ENCODE data around the gene PREX1. TPM values are rescaled to one million over a fixed set of nuclear protein-coding genes. Genes with fewer than 3 reads are reported as not detected.

Gene PREX1
- polyA plus RNA-seq, 1 of the 3 experiments (the other 2 are of a cell fraction): 5.3 TPM

DNA sequence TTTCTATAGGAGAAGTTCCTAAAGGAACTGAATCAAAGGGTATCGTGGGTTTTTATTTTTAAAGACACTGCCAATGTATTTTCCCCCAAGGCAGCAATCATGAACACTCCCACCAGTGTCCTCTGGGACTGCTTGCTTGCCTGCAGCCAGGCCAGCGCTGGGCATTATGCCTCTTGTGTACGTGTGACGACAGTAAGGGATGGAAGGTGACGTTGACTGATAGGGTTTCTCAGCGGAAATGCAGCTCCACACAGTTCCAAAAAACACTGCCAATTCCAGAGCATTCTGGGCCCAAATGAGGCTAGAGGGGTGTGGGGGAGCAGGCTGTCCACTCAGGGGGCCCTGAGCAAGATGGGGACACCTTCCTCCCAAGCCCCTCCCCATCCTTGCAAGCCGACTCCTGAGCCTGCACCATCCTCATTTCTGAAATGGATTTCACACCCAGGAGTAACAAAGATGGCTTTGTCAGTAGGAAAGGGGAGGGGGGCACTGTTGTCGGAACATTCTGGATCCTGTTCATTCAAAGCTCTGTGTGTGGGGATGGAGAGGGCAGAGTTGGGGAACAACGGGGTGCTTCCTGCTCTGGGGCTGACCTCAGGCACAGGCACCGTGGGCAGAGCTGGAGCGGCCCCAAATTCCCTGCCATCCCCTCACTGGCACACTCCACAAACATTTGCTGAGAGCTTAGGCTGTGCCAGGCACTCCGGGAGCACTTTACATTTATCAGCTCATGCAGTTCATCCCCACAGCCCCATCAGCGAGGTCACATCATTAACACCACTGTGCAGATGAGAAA is 20.0 kb downstream of the PREX1 start:
- Histone ChIP-seq H3K4me3 (ENCODE audit: low read depth in 2 of 2, low read length in 1 of 2) (no peak overlapping the region), H4K20me1 (ENCODE audit: insufficient read depth) (no peaks in the 10 kb centered on the region), H3K4me1 (ENCODE audit: control insufficient read depth in 1 of 2, insufficient read depth in 2 of 2, low read depth in 1 of 2, low read length in 1 of 2) (no peaks in the 10 kb centered on the region), H3F3A (replicated peaks; ENCODE audit: insufficient read depth) (no peaks in the 10 kb centered on the region), H2AFZ (ENCODE audit: low read depth) (no peak overlapping the region), H3K9me2 (no peaks in the 10 kb centered on the region), H3K27me3 (ENCODE audit: insufficient read depth) (no peaks in the 10 kb centered on the region), H3K4me2 (no peak overlapping the region), H3K27ac (ENCODE audit: low read depth in 2 of 2, low read length in 1 of 2) (no peak overlapping the region), H3K9me3 (no peaks in the 10 kb centered on the region), H3K9ac (no peak overlapping the region), H3K36me3 (replicated peaks in 1 of 2; ENCODE audit: control insufficient read depth in 1 of 2, insufficient read depth in 2 of 2, low read length in 1 of 2) (no peaks in the 10 kb centered on the region), H3K79me2 (ENCODE audit: insufficient read depth) (no peaks in the 10 kb centered on the region)
- TF ChIP-seq, protein P1, sequence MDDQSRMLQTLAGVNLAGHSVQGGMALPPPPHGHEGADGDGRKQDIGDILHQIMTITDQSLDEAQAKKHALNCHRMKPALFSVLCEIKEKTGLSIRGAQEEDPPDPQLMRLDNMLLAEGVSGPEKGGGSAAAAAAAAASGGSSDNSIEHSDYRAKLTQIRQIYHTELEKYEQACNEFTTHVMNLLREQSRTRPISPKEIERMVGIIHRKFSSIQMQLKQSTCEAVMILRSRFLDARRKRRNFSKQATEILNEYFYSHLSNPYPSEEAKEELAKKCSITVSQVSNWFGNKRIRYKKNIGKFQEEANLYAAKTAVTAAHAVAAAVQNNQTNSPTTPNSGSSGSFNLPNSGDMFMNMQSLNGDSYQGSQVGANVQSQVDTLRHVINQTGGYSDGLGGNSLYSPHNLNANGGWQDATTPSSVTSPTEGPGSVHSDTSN (IDR thresholded peaks at IDR 0.05): no peak
- CTCF ChIA-PET: interaction anchor here (1.3 to 2.3 kb wide), 2 partner anchors 12 to 150 kb away, joined by 8 to 9 read pairs; no protein-coding TSS in a partner anchor
- DNase-seq: no peak
- POLR2A ChIA-PET: no interaction called here
- 77% methylated on average over 12 of the region's 13 CpGs for WGBS (ENCODE audit: low lambda C conversion rate)

DNA sequence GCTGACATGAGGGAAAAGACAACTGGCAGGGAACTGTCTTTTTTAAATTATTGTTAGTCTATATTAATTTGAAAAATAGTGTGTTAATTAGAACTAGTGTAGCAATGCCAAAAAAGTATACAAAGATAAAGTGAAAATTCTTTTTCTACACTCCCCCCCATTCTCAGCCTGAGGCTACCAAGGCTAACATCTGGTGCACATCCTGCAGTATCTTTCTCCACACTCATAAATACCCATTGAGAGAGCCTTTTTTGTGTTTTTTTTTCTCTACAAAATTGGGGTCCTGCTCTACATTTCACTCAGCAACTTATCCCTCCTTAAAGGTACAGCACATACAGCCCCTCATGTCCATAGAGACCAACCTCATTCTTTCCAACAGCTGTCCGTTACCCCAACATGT is 20.7 kb downstream of the PREX1 start:
- Histone ChIP-seq H3K27me3 (ENCODE audit: insufficient read depth) (no peaks in the 10 kb centered on the region), H3K79me2 (ENCODE audit: insufficient read depth) (no peaks in the 10 kb centered on the region), H3K4me2 (no peak overlapping the region), H3K9me3 (no peaks in the 10 kb centered on the region), H3K4me3 (ENCODE audit: low read depth in 2 of 2, low read length in 1 of 2) (no peak overlapping the region), H4K20me1 (ENCODE audit: insufficient read depth) (no peaks in the 10 kb centered on the region), H3K9me2 (no peaks in the 10 kb centered on the region), H3K27ac (ENCODE audit: low read depth in 2 of 2, low read length in 1 of 2) (no peak overlapping the region), H3K36me3 (replicated peaks in 1 of 2; ENCODE audit: control insufficient read depth in 1 of 2, insufficient read depth in 2 of 2, low read length in 1 of 2) (no peaks in the 10 kb centered on the region), H3K4me1 (ENCODE audit: control insufficient read depth in 1 of 2, insufficient read depth in 2 of 2, low read depth in 1 of 2, low read length in 1 of 2) (no peaks in the 10 kb centered on the region), H2AFZ (ENCODE audit: low read depth) (no peak overlapping the region), H3F3A (replicated peaks; ENCODE audit: insufficient read depth) (no peaks in the 10 kb centered on the region), H3K9ac (no peak overlapping the region)
- DNase-seq: no peak
- TF ChIP-seq SIN3A (IDR thresholded peaks at IDR 0.05; ENCODE audit: borderline replicate concordance, low read depth, low read length): no peak
- TF ChIP-seq SMC3 (IDR thresholded peaks at IDR 0.05; ENCODE audit: low read depth, low read length): no peak
- TF ChIP-seq TCF12 (IDR thresholded peaks at IDR 0.05): no peak
- no peak for TF ChIP-seq TAF1 (IDR thresholded peaks at IDR 0.05; ENCODE audit: borderline replicate concordance, low read depth, low read length)
- TF ChIP-seq NRF1 (IDR thresholded peaks at IDR 0.05; ENCODE audit: low read depth, low read length): no peak
- no peak for TF ChIP-seq GATA2 (CRISPR knock-in tag; IDR thresholded peaks at IDR 0.05)
- 75% methylated on average over 1 of the region's 1 CpG for WGBS (ENCODE audit: low lambda C conversion rate)
- CTCF ChIA-PET: no interaction called here
- POLR2A ChIA-PET: no interaction called here

DNA sequence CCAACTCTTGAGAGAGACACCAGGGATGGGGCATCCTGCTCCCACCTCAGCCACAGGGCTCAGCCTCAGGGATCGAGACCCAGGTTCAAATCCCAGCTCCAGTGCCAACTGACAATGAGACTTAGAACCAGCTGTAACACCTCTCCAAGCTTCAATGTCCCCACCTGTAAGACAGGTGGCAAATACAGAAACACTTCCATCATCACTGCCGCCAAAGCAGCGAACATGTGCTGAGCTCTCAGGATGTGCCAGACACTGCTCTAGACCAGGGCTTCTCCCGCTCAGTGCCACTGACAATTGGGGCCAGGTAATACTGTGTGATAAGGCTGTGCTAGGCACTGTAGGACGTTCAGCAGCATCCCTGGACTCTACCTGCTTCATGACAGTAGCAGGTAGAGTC is 22.1 kb downstream of the PREX1 start:
- Histone ChIP-seq H4K20me1 (ENCODE audit: insufficient read depth) (no peaks in the 10 kb centered on the region), H3K36me3 (replicated peaks in 1 of 2; ENCODE audit: control insufficient read depth in 1 of 2, insufficient read depth in 2 of 2, low read length in 1 of 2) (no peaks in the 10 kb centered on the region), H3K9me3 (no peaks in the 10 kb centered on the region), H3K9me2 (no peaks in the 10 kb centered on the region), H3K27me3 (ENCODE audit: insufficient read depth) (no peaks in the 10 kb centered on the region), H3K9ac (no peak overlapping the region), H3K4me3 (ENCODE audit: low read depth in 2 of 2, low read length in 1 of 2) (no peak overlapping the region), H3K27ac (ENCODE audit: low read depth in 2 of 2, low read length in 1 of 2) (no peak overlapping the region), H3K79me2 (ENCODE audit: insufficient read depth) (no peaks in the 10 kb centered on the region), H3F3A (replicated peaks; ENCODE audit: insufficient read depth) (no peaks in the 10 kb centered on the region), H2AFZ (ENCODE audit: low read depth) (no peak overlapping the region), H3K4me1 (ENCODE audit: control insufficient read depth in 1 of 2, insufficient read depth in 2 of 2, low read depth in 1 of 2, low read length in 1 of 2) (no peaks in the 10 kb centered on the region), H3K4me2 (no peak overlapping the region)
- WGBS (ENCODE audit: low lambda C conversion rate): 60% methylated on average over 4 of the region's 5 CpGs
- ChIA-PET POLR2A (no interaction called here), CTCF (interaction anchor here (1.0 to 1.4 kb wide), 2 partner anchors 99 to 185 kb away, joined by 3 read pairs; no protein-coding TSS in a partner anchor)
- no peak for DNase-seq
- TF ChIP-seq, protein P2, sequence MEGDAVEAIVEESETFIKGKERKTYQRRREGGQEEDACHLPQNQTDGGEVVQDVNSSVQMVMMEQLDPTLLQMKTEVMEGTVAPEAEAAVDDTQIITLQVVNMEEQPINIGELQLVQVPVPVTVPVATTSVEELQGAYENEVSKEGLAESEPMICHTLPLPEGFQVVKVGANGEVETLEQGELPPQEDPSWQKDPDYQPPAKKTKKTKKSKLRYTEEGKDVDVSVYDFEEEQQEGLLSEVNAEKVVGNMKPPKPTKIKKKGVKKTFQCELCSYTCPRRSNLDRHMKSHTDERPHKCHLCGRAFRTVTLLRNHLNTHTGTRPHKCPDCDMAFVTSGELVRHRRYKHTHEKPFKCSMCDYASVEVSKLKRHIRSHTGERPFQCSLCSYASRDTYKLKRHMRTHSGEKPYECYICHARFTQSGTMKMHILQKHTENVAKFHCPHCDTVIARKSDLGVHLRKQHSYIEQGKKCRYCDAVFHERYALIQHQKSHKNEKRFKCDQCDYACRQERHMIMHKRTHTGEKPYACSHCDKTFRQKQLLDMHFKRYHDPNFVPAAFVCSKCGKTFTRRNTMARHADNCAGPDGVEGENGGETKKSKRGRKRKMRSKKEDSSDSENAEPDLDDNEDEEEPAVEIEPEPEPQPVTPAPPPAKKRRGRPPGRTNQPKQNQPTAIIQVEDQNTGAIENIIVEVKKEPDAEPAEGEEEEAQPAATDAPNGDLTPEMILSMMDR (IDR thresholded peaks at IDR 0.05): no peak
- no peak for TF ChIP-seq RFX5 (IDR thresholded peaks at IDR 0.05; ENCODE audit: low read length)
- TF ChIP-seq SMC3 (IDR thresholded peaks at IDR 0.05; ENCODE audit: low read depth, low read length): no peak
- TF ChIP-seq, protein P3, sequence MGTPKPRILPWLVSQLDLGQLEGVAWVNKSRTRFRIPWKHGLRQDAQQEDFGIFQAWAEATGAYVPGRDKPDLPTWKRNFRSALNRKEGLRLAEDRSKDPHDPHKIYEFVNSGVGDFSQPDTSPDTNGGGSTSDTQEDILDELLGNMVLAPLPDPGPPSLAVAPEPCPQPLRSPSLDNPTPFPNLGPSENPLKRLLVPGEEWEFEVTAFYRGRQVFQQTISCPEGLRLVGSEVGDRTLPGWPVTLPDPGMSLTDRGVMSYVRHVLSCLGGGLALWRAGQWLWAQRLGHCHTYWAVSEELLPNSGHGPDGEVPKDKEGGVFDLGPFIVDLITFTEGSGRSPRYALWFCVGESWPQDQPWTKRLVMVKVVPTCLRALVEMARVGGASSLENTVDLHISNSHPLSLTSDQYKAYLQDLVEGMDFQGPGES (IDR thresholded peaks at IDR 0.05; ENCODE audit: low read depth, low read length): no peak
- no peak for TF ChIP-seq CHD2 (IDR thresholded peaks at IDR 0.05; ENCODE audit: low read length, partially characterized antibody)
- no peak for TF ChIP-seq JUND (IDR thresholded peaks at IDR 0.05)
- TF ChIP-seq TEAD4 (IDR thresholded peaks at IDR 0.05; ENCODE audit: borderline replicate concordance, insufficient read depth): no peak
- no peak for TF ChIP-seq RXRA (IDR thresholded peaks at IDR 0.05; ENCODE audit: borderline replicate concordance, low read depth)
- TF ChIP-seq, protein P4, sequence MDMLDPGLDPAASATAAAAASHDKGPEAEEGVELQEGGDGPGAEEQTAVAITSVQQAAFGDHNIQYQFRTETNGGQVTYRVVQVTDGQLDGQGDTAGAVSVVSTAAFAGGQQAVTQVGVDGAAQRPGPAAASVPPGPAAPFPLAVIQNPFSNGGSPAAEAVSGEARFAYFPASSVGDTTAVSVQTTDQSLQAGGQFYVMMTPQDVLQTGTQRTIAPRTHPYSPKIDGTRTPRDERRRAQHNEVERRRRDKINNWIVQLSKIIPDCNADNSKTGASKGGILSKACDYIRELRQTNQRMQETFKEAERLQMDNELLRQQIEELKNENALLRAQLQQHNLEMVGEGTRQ (IDR thresholded peaks at IDR 0.05; ENCODE audit: borderline replicate concordance, low read depth, low read length): no peak
- TF ChIP-seq YY1 (IDR thresholded peaks at IDR 0.05; ENCODE audit: low read depth): no peak
- no peak for TF ChIP-seq FOXM1 (IDR thresholded peaks at IDR 0.05; ENCODE audit: low read depth)
